GM21619 (cell line): ENCODE data around the gene LRRC7.
A peak's percentile ranks its signal among the peaks of the same experiment; 100 is the strongest.

Source experiments
- ATAC-seq: cut with Tn5 transposase; IDR thresholded peaks from one replicate; pipeline ENCODE4 v1.9.1; 2021; ENCODE audit not compliant: unreplicated experiment

LRRC7 gene

DNA sequence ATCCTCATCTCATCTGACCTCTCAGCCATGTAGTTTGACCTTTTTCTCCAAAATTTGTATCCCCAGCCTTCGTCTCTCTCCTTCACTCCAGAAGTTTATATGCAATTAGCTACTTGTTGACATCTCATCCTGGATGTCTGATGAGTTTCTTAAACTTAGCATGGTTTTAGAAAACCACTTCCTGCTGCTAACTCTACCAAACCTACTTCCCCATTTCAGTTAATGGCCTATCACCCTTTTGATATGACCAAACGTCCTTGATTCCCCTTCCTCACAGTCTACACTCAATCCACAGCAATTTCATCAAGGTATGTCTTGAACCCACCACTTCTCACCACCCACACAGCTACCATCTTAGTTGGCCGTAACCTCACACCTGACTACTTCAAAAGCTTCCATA is 515.8 kb downstream of the LRRC7 start:
- peak; percentile 54 for ATAC-seq

- no peak for ATAC-seq
Observed at GRCh38 chr1:70084314-70084915, 516.7 kb downstream of the LRRC7 start.

GRCh38 chr1:70085521-70085920 is 517.8 kb downstream of the LRRC7 start:
- no peak for ATAC-seq

DNA sequence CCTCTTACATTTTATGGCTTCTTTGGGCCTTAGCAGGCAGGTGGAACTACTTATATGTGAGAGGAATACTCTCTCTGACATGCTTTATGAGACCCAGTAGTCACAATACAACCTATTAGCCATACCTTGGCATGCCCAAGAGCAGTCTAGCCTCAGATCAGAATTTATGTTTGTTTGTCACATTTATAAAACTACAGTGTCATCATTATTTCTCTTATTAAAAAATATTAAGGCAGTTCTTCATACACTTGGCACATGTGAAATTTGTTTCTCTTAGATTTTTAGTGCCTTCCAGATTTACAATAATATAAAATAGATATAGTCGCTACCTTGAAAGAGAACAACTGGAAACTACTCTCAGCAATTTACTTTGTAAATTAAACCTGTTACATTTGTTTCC is 519.2 kb downstream of the LRRC7 start:
- ATAC-seq: no peak

DNA sequence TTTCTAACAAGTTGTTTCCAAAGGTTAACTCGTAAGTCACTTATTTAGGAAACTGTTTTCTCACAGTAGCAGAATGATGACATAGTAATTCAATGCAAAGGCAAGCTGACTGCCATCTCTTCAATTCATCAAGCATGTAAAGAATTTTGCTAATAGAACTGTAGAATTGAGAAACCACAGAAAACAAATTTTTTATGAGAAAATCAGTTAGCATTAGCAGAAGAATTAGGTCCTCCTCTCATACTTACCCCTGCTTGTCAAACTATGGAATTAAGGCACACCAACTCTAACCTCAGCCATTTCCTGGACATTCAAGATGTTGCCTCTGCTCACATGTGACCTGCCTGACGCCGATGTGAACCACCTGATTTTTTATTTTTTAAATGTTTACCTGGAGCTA is 522.4 kb downstream of the LRRC7 start:
- ATAC-seq: no peak

DNA sequence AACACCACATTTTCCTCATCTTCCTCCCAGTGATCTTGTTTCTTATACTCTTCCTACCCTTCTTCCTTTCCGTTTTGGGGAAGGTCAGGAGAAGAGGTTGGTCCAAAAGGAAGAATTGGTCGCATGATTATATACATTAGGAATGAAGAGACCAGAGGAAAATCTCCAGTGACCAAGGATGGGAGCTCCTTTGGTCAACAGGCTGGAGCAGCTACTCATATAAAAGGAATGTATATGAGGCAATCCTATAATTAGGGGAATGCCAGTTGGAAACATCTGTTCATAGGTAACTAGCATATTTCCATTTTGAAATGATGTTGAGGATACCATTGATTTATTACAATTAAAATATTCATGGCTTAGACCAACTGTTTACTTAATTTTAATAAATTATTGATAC is 523.2 kb downstream of the LRRC7 start:
- ATAC-seq: no peak

GRCh38 chr1:70091811-70092210 is 524.1 kb downstream of the LRRC7 start:
- no peak for ATAC-seq

DNA sequence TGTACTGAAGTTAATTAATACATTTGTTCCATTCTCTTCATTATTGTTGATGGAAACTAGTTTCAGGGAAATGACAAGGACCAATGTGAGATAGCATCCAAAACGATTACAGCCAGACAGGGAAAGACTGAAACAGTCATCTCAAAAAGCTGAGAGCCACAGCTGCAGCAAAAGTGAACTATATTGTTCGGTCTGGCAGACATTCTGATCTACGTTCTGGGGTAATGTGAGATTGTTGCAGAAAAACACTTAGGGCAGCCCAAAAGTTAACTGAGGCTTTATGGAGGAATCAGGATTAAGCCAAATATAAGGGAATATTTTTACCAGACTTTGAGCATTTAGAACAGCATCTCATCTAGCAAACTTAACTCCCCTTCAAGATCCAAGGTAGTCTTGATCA is 524.8 kb downstream of the LRRC7 start:
- ATAC-seq: no peak

DNA sequence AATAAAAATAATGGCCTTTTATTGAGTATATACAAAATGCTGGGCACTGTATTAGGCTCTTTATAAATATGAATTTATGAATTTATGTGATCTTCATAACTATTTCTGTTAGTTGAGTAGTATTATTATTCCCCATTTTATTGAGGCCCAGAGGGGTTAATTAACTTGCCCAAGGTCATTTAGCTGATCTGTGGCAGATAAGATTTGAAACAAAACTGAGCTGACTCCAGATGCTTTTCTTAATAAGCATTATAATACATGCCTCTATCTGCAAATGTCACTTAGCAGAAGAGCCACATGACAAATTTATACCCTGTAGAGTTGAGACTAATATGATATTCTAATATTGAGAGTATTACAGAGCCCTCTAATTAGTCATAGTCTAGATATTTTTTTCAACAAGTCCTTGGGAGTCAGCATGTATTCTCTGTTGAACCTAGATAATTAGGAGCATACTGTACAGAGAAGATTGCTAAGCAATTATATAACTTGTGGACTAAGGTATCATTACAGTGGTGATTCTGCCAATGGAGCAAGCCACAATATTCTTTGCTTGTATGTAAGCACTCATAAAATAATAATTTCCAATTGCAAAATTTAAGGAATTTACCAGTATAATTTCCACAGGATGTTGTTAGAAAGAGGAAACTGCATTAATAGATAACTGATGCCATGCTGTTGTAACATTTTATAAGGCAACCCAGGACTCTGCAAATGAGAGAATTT is 525.7 kb downstream of the LRRC7 start:
- no peak for ATAC-seq

GRCh38 chr1:70101231-70101630 is 533.5 kb downstream of the LRRC7 start:
- ATAC-seq: no peak

GRCh38 chr1:70101774-70102173 is 534.1 kb downstream of the LRRC7 start:
- no peak for ATAC-seq

GRCh38 chr1:70103770-70104169 is 536.0 kb downstream of the LRRC7 start:
- no peak for ATAC-seq

GRCh38 chr1:70109241-70109640 is 541.5 kb downstream of the LRRC7 start:
- no peak for ATAC-seq

GRCh38 chr1:70112838-70113237 is 545.1 kb downstream of the LRRC7 start:
- ATAC-seq: no peak

GRCh38 chr1:70115315-70115714 is 547.6 kb downstream of the LRRC7 start:
- no peak for ATAC-seq

DNA sequence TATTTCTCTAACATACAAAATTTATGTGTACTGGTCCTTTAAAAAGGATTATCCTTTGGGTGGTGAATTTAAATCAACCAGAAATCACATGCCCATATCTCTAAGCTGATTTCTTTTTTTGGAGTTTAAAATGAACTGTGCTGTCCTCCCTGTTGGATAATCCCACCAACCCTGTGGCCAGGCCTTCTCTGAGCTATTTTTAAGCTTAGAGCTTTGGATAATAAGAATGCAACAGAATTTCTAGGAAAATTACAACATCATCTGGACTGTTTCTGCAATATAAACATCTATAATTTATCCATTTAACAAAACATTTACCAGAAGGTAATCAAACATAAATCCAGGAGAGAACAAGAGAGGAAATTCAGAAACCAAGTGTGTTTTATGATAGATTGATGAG is 549.3 kb downstream of the LRRC7 start:
- no peak for ATAC-seq

- no peak for ATAC-seq
Observed at GRCh38 chr1:70134148-70134547, 566.4 kb downstream of the LRRC7 start.

DNA sequence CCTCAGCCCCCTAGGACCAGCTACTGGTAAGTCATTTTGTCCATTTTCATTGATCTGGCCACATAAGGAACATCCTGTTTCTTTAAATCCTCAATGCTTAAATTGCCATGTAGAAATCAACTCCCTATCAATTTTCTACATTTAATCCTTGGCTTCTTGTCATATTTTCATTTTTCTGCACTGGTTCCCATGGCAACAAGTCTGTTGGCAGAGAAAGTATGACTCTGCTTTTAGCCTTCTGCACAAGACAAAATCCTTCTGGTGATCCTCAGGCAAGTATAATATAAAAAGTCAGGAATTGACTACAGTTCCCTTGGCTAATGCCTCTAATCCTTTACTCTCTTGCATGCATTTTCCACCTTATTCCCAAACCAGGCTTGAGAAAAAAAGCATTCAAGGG is 572.6 kb downstream of the LRRC7 start:
- ATAC-seq: no peak

DNA sequence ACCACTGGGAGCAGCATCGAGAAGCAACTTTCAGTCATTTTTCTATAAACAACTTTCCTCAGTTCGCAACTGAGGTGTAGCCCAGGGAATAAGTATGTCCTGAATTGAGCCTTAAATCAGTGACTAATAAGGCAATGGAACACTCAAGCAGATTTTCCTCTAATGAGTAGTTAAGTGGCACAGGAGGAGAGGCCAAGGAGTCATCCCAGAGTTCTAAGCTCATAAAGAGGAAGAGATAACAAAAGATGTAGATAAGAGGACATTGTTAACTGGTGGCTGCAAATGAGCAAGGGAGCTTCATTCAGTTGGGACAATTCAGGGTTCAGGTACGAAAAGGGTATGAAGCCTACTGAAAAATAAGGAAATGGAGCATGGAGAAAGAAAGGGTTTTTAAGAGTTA is 573.2 kb downstream of the LRRC7 start:
- ATAC-seq: no peak

DNA sequence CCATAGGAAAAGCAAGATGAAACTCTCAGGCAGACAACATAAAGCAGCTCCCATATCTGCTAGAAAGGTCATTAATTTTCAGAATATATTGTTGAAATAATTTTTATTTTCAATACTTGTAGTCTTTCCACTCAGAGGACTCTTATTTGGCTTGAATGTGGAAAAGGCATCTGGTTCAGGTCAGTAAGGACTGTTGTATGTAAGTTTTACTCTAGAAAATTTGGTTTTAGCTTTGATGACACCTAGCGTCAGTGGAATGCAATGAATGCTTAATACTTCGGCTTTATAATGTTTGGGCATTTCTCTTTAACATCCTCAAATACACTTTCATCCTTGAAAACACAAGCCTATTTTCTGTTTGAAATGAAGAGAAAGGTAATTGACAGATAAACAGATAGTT is 574.4 kb downstream of the LRRC7 start:
- no peak for ATAC-seq

DNA sequence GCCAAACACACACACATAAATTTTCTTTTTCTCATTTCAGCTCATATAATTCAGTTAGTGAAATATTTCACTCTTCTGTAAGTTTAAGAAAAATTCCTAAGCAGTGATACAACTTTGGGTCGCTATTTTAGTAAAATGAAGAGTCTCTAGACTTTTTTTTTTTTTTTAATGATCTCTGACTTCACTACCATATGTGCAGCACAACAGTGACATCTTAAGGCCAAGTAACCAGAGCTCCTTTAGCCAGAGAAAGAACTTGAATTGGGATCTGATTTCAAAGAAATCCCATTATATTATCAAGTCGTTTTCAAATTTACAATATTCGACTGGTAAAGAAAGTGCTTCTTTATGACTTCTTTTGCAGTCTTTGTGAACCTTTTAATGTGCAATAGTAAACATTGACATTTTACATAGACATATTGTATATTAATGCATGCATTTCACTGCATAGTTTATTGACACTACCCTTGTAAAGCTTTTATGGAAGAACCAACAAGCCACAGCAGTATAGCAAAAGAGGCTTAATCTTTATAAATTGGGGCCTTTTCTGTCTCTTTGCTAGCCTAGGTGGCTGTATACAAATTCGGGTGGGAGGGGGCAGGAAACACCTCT is 575.4 kb downstream of the LRRC7 start:
- ATAC-seq: no peak

- no peak for ATAC-seq
Observed at GRCh38 chr1:70146488-70146887, 578.8 kb downstream of the LRRC7 start.

- no peak for ATAC-seq
Observed at GRCh38 chr1:70150444-70150843, 582.7 kb downstream of the LRRC7 start.
